Stimulated activated memory B cell treated with anti-CD40 and anti-IgM and Interleukin-4, amounts not matched to agents 10 μg/mL and 1 μg/mL and 100 μg/mL, for 72 hours (primary cell): ENCODE results near the gene TUNAR.

Experiments
- ATAC-seq: fragments of 150-1000 bp; cut with Tn5 transposase; 2 replicates; pipeline ENCODE4 v1.10.0; 2021
- H3K27ac Mint-ChIP-seq: one replicate; pipeline ENCODE4 v1.8.0; 2022; ENCODE audit warnings: mild to moderate bottlenecking, mixed read lengths
- H3K27me3 Mint-ChIP-seq: one replicate; pipeline ENCODE4 v1.8.0; 2022; ENCODE audit warnings: mixed read lengths
- H3K36me3 Mint-ChIP-seq: one replicate; pipeline ENCODE4 v1.8.0; 2022; ENCODE audit warnings: mixed read lengths
- H3K4me1 Mint-ChIP-seq: one replicate; pipeline ENCODE4 v1.8.0; 2022; ENCODE audit warnings: mixed read lengths
- H3K4me3 Mint-ChIP-seq: one replicate; pipeline ENCODE4 v1.8.0; 2022; ENCODE audit warnings: mild to moderate bottlenecking, moderate library complexity, mixed read lengths
- H3K9me3 Mint-ChIP-seq: one replicate; pipeline ENCODE4 v1.8.0; 2022; ENCODE audit warnings: mixed read lengths

The TUNAR gene

GRCh38 chr14:95920769-95921438 lies 44.3 kb downstream of the TUNAR start:
- H3K27ac Mint-ChIP-seq, result no peak overlapping the region
- ATAC-seq, result no peak
- no peaks in the 10 kb centered on the region for H3K36me3 Mint-ChIP-seq
- H3K27me3 Mint-ChIP-seq, result no peaks in the 10 kb centered on the region
- H3K9me3 Mint-ChIP-seq, result no peaks in the 10 kb centered on the region
- no peak overlapping the region for H3K4me3 Mint-ChIP-seq
- no peaks in the 10 kb centered on the region for H3K4me1 Mint-ChIP-seq

- Mint-ChIP-seq H3K4me3 (no peak overlapping the region), H3K27me3 (no peaks in the 10 kb centered on the region), H3K9me3 (no peaks in the 10 kb centered on the region), H3K27ac (no peak overlapping the region), H3K36me3 (no peaks in the 10 kb centered on the region), H3K4me1 (no peaks in the 10 kb centered on the region)
- no peak for ATAC-seq
These were observed 45.4 kb downstream of the TUNAR start for GRCh38 chr14:95922080-95922479.

- Mint-ChIP-seq H3K36me3 (no peaks in the 10 kb centered on the region), H3K9me3 (no peaks in the 10 kb centered on the region), H3K27ac (no peak overlapping the region), H3K27me3 (peaks cover 19% of the 10 kb centered on the region), H3K4me3 (no peak overlapping the region), H3K4me1 (no peaks in the 10 kb centered on the region)
- no peak for ATAC-seq
These were observed 52.1 kb downstream of the TUNAR start for GRCh38 chr14:95928751-95929150.

GRCh38 chr14:95931384-95931783 lies 54.8 kb downstream of the TUNAR start:
- Mint-ChIP-seq H3K9me3 (no peaks in the 10 kb centered on the region), H3K27ac (no peak overlapping the region), H3K27me3 (peaks cover 19% of the 10 kb centered on the region), H3K36me3 (no peaks in the 10 kb centered on the region), H3K4me3 (no peak overlapping the region), H3K4me1 (no peaks in the 10 kb centered on the region)
- no peak for ATAC-seq

- no peak overlapping the region for H3K27ac Mint-ChIP-seq
- no peak overlapping the region for H3K4me3 Mint-ChIP-seq
- no peaks in the 10 kb centered on the region for H3K4me1 Mint-ChIP-seq
- H3K36me3 Mint-ChIP-seq, result no peaks in the 10 kb centered on the region
- no peak for ATAC-seq
- H3K9me3 Mint-ChIP-seq, result no peaks in the 10 kb centered on the region
- H3K27me3 Mint-ChIP-seq, result no peaks in the 10 kb centered on the region
These were observed 58.7 kb downstream of the TUNAR start for GRCh38 chr14:95935228-95935822.

- Mint-ChIP-seq H3K27ac (no peak overlapping the region), H3K4me3 (no peak overlapping the region), H3K27me3 (no peaks in the 10 kb centered on the region), H3K9me3 (no peaks in the 10 kb centered on the region), H3K4me1 (no peaks in the 10 kb centered on the region), H3K36me3 (no peaks in the 10 kb centered on the region)
- ATAC-seq, result no peak
These were observed 59.4 kb downstream of the TUNAR start for GRCh38 chr14:95936041-95936440.

GRCh38 chr14:95939335-95939734 lies 62.7 kb downstream of the TUNAR start:
- H3K36me3 Mint-ChIP-seq, result no peaks in the 10 kb centered on the region
- no peaks in the 10 kb centered on the region for H3K4me1 Mint-ChIP-seq
- ATAC-seq, result no peak
- peaks cover 10% of the 10 kb centered on the region for H3K9me3 Mint-ChIP-seq
- H3K27me3 Mint-ChIP-seq, result no peaks in the 10 kb centered on the region
- H3K4me3 Mint-ChIP-seq, result no peak overlapping the region
- H3K27ac Mint-ChIP-seq, result no peak overlapping the region

GRCh38 chr14:95941897-95942296 lies 65.3 kb downstream of the TUNAR start:
- Mint-ChIP-seq H3K4me3 (no peak overlapping the region), H3K4me1 (no peaks in the 10 kb centered on the region), H3K27ac (no peak overlapping the region), H3K27me3 (no peaks in the 10 kb centered on the region), H3K36me3 (no peaks in the 10 kb centered on the region), H3K9me3 (peaks cover 17% of the 10 kb centered on the region)
- ATAC-seq, result no peak

- Mint-ChIP-seq H3K27me3 (no peaks in the 10 kb centered on the region), H3K27ac (no peak overlapping the region), H3K4me3 (no peak overlapping the region), H3K9me3 (peaks cover 17% of the 10 kb centered on the region), H3K36me3 (no peaks in the 10 kb centered on the region), H3K4me1 (no peaks in the 10 kb centered on the region)
- no peak for ATAC-seq
These were observed 67.1 kb downstream of the TUNAR start for GRCh38 chr14:95943699-95944098.

- H3K27me3 Mint-ChIP-seq, result no peaks in the 10 kb centered on the region
These were observed 67.8 kb downstream of the TUNAR start for GRCh38 chr14:95944462-95944861.

GRCh38 chr14:95946867-95947266 lies 70.2 kb downstream of the TUNAR start:
- Mint-ChIP-seq H3K4me1 (no peaks in the 10 kb centered on the region), H3K27me3 (peaks cover 9% of the 10 kb centered on the region), H3K9me3 (peaks cover 12% of the 10 kb centered on the region), H3K27ac (no peak overlapping the region), H3K4me3 (no peak overlapping the region), H3K36me3 (no peaks in the 10 kb centered on the region)
- ATAC-seq, result no peak

More at GRCh38 chr14:95944462-95944861, 67.8 kb downstream of the TUNAR start:
- Mint-ChIP-seq H3K27ac (no peak overlapping the region), H3K36me3 (no peaks in the 10 kb centered on the region), H3K4me3 (no peak overlapping the region), H3K4me1 (no peaks in the 10 kb centered on the region), H3K9me3 (peaks cover 17% of the 10 kb centered on the region)
- no peak for ATAC-seq

- Mint-ChIP-seq H3K9me3 (peaks cover 9% of the 10 kb centered on the region), H3K27ac (no peak overlapping the region), H3K36me3 (no peaks in the 10 kb centered on the region), H3K27me3 (peaks cover 15% of the 10 kb centered on the region), H3K4me1 (no peaks in the 10 kb centered on the region), H3K4me3 (no peak overlapping the region)
- no peak for ATAC-seq
These were observed 71.9 kb downstream of the TUNAR start for GRCh38 chr14:95948558-95948981.

GRCh38 chr14:95951359-95951758 lies 74.7 kb downstream of the TUNAR start:
- H3K4me1 Mint-ChIP-seq, result no peaks in the 10 kb centered on the region
- no peaks in the 10 kb centered on the region for H3K36me3 Mint-ChIP-seq
- no peak overlapping the region for H3K4me3 Mint-ChIP-seq
- peaks cover 2% of the 10 kb centered on the region for H3K9me3 Mint-ChIP-seq
- ATAC-seq, result no peak
- peaks cover 15% of the 10 kb centered on the region for H3K27me3 Mint-ChIP-seq
- no peak overlapping the region for H3K27ac Mint-ChIP-seq

- ATAC-seq, result no peak
- Mint-ChIP-seq H3K4me3 (no peak overlapping the region), H3K9me3 (peaks cover 2% of the 10 kb centered on the region), H3K27ac (no peak overlapping the region), H3K27me3 (peaks cover 15% of the 10 kb centered on the region), H3K36me3 (no peaks in the 10 kb centered on the region), H3K4me1 (no peaks in the 10 kb centered on the region)
These were observed 76.6 kb downstream of the TUNAR start for GRCh38 chr14:95953111-95953724.

GRCh38 chr14:95956601-95957460 lies 80.2 kb downstream of the TUNAR start:
- Mint-ChIP-seq H3K27me3 (peaks cover 15% of the 10 kb centered on the region), H3K9me3 (peaks cover 3% of the 10 kb centered on the region), H3K4me1 (no peaks in the 10 kb centered on the region), H3K27ac (no peak overlapping the region), H3K4me3 (no peak overlapping the region), H3K36me3 (no peaks in the 10 kb centered on the region)
- ATAC-seq, result no peak
